ENCODE data around the gene MYCBP2. TPM values are rescaled to one million over a fixed set of nuclear protein-coding genes. Genes with fewer than 3 reads are reported as not detected.

MYCBP2 gene
- total RNA-seq, 2 donors from 2014 or later, result 86.6 to 88.0 TPM

DNA sequence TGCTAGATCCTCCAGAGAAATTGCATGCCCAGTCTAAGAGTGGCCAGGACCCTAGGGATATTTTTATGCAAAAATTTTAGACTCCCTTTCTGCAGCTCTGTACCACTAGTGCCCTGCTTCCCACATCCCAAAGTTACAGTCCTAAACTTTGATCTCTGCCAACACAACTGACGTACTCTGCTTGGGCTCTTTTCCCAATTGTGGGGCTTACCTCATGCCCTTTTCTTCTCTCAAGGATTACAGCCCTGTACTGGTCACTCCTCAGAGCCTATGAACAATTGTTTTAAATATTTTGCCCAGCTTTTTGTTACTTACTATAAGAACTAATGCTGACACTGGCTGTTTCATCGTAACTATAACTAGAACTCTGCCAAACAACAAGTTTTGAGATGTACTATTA lies 242.1 kb downstream of the MYCBP2 start:
- Mint-ChIP-seq H3K4me3 (no peak overlapping the region), H3K36me3 (ENCODE audit: insufficient read depth in 2 of 2) (peaks cover 4 to 34% of the 10 kb centered on the region in 2 donors), H3K9me3 (peaks cover 0 to 1% of the 10 kb centered on the region in 2 donors), H3K27me3 (ENCODE audit: low read depth) (no peaks in the 10 kb centered on the region), H3K27ac (no peak overlapping the region), H3K4me1 (ENCODE audit: low read depth) (no peaks in the 10 kb centered on the region)
- DNase-seq, result no peak
- ATAC-seq (replicated peaks in 1 of 2), result no peak

DNA sequence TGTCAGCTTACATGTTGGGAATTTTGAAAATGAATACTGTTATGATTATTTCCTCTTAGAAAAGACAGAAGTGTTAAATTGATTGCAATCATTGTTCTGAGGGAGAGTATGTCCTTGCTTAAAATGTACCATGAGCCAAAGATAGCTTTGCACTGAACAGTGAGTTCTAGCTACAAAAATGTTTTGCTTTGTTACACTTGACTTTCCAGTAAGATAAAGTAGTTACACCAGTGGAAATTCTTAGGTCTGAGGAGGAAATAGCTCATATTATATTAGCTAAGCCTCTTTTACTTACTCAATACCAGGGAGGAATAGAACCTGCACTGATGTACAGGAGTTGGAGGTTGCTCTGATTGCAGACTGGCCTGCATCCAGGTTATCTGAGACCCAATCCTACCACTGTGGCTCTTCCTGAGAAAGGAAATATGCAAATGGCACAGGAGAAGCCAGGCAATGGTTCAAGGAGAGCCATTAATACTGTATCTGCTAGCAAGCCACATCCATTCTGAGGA lies 246.9 kb downstream of the MYCBP2 start:
- H3K27ac Mint-ChIP-seq, result no peak overlapping the region
- no peaks in the 10 kb centered on the region for H3K27me3 Mint-ChIP-seq (ENCODE audit: low read depth)
- H3K36me3 Mint-ChIP-seq (ENCODE audit: insufficient read depth in 2 of 2), result peaks cover 2 to 28% of the 10 kb centered on the region in 2 donors

GRCh38 chr13:77067519-77067918 lies 259.4 kb downstream of the MYCBP2 start:
- DNase-seq, result no peak
- Mint-ChIP-seq H3K27me3 (ENCODE audit: low read depth) (no peaks in the 10 kb centered on the region), H3K4me3 (no peak overlapping the region), H3K36me3 (ENCODE audit: insufficient read depth in 2 of 2) (peaks cover 2 to 17% of the 10 kb centered on the region in 2 donors), H3K27ac (peak overlapping the region; percentile 28), H3K9me3 (no peaks in the 10 kb centered on the region), H3K4me1 (ENCODE audit: low read depth) (peaks cover 2% of the 10 kb centered on the region)
- no peak for ATAC-seq (replicated peaks in 1 of 2)

More for the DNA sequence above, 246.9 kb downstream of the MYCBP2 start:
- no peak for DNase-seq
- Mint-ChIP-seq H3K4me1 (ENCODE audit: low read depth) (no peaks in the 10 kb centered on the region), H3K9me3 (no peaks in the 10 kb centered on the region), H3K4me3 (no peak overlapping the region)
- ATAC-seq (replicated peaks in 1 of 2), result no peak

GRCh38 chr13:77065461-77066147 lies 261.3 kb downstream of the MYCBP2 start:
- H3K27me3 Mint-ChIP-seq (ENCODE audit: low read depth), result no peaks in the 10 kb centered on the region
- no peak for DNase-seq
- no peaks in the 10 kb centered on the region for H3K9me3 Mint-ChIP-seq
- H3K27ac Mint-ChIP-seq, result peak overlapping the region; percentile 68
- H3K36me3 Mint-ChIP-seq (ENCODE audit: insufficient read depth in 2 of 2), result peaks cover 2 to 19% of the 10 kb centered on the region in 2 donors
- peaks cover 7% of the 10 kb centered on the region for H3K4me1 Mint-ChIP-seq (ENCODE audit: low read depth)
- no peak overlapping the region for H3K4me3 Mint-ChIP-seq
- no peak for ATAC-seq (replicated peaks in 1 of 2)

DNA sequence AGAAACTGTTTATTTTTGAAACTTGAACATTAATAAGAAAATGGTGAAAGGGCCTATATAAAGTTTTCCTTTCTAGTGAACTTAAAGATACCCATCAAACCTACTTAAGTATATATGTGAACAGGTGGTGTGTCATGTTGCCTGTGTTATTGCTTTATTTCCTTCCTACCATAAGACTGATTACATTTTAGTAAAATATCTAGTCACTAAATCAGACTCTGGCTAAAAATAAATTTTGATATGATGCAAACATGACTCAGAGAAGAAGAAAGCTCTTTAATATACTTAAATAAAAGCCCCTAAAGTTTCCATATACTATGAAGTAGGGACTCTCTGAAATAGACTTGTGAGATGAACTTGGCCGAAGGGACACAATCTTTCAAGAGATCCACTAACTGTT lies 264.8 kb downstream of the MYCBP2 start:
- Mint-ChIP-seq H3K9me3 (no peaks in the 10 kb centered on the region), H3K4me3 (no peak overlapping the region), H3K27ac (peak overlapping the region; percentile 80), H3K36me3 (ENCODE audit: insufficient read depth in 2 of 2) (peaks cover 2 to 14% of the 10 kb centered on the region in 2 donors), H3K27me3 (ENCODE audit: low read depth) (no peaks in the 10 kb centered on the region), H3K4me1 (ENCODE audit: low read depth) (peaks cover 7% of the 10 kb centered on the region)
- no peak for ATAC-seq (replicated peaks in 1 of 2)
- DNase-seq, result no peak

GRCh38 chr13:77061362-77061761 lies 265.5 kb downstream of the MYCBP2 start:
- Mint-ChIP-seq H3K4me3 (no peak overlapping the region), H3K9me3 (no peaks in the 10 kb centered on the region), H3K27me3 (ENCODE audit: low read depth) (no peaks in the 10 kb centered on the region), H3K27ac (no peak overlapping the region), H3K4me1 (ENCODE audit: low read depth) (peaks cover 7% of the 10 kb centered on the region), H3K36me3 (ENCODE audit: insufficient read depth in 2 of 2) (peaks cover 2 to 21% of the 10 kb centered on the region in 2 donors)
- no peak for ATAC-seq (replicated peaks in 1 of 2)
- no peak for DNase-seq

DNA sequence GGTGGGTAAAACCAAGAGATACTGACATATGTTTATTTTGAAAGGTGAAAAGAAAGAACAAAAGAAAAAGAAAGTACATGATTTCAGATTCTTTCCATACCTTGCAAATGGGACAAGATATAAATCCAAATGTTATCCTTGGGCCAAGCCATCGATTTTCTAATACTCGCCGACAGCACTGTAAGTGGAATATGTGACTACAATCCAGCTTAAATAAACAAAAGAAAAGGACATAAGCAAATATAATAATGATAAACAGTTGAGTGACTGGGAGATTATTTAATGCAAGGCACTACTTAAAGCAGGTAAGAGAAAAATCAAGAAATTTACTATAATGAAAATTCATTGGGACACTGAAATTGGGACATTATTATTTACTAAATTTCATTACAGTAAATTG lies 270.0 kb downstream of the MYCBP2 start:
- no peaks in the 10 kb centered on the region for H3K9me3 Mint-ChIP-seq
- no peak for DNase-seq
- no peaks in the 10 kb centered on the region for H3K4me1 Mint-ChIP-seq (ENCODE audit: low read depth)
- H3K4me3 Mint-ChIP-seq, result no peak overlapping the region
- H3K27me3 Mint-ChIP-seq (ENCODE audit: low read depth), result no peaks in the 10 kb centered on the region
- ATAC-seq (replicated peaks in 1 of 2), result no peak
- peaks cover 10 to 28% of the 10 kb centered on the region in 2 donors for H3K36me3 Mint-ChIP-seq (ENCODE audit: insufficient read depth in 2 of 2)
- H3K27ac Mint-ChIP-seq, result no peak overlapping the region

GRCh38 chr13:77056382-77056781 lies 270.5 kb downstream of the MYCBP2 start:
- ATAC-seq (replicated peaks in 1 of 2) (no peak), DNase-seq (no peak)
- no peak overlapping the region for H3K4me3 Mint-ChIP-seq
- no peaks in the 10 kb centered on the region for H3K27me3 Mint-ChIP-seq (ENCODE audit: low read depth)
- no peak overlapping the region for H3K27ac Mint-ChIP-seq
- H3K9me3 Mint-ChIP-seq, result no peaks in the 10 kb centered on the region
- H3K36me3 Mint-ChIP-seq (ENCODE audit: insufficient read depth in 2 of 2), result peaks cover 10 to 28% of the 10 kb centered on the region in 2 donors
- H3K4me1 Mint-ChIP-seq (ENCODE audit: low read depth), result no peaks in the 10 kb centered on the region

DNA sequence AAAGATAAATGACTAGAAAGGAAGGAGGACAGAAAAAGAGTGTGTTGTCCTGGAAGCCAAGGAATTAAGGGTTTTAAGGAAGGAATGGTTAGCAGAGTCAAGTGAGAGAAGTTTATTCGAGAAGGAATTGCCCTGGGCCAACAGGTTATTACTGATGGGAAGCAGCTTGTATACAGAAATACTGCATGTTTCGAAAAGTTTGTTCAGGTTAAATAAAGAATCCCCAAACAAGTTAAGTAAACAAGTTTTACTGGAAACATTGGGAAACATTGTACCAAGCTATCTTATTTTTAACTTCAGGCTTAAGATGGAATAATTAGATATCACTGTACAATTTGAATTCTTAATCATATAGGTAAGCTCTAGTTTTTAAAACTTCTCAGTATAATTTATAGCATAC lies 271.7 kb downstream of the MYCBP2 start:
- H3K27ac Mint-ChIP-seq, result no peak overlapping the region
- peaks cover 10 to 31% of the 10 kb centered on the region in 2 donors for H3K36me3 Mint-ChIP-seq (ENCODE audit: insufficient read depth in 2 of 2)
- no peak for ATAC-seq (replicated peaks in 1 of 2)
- no peaks in the 10 kb centered on the region for H3K4me1 Mint-ChIP-seq (ENCODE audit: low read depth)
- H3K27me3 Mint-ChIP-seq (ENCODE audit: low read depth), result no peaks in the 10 kb centered on the region
- no peak for DNase-seq
- H3K9me3 Mint-ChIP-seq, result no peaks in the 10 kb centered on the region
- no peak overlapping the region for H3K4me3 Mint-ChIP-seq

DNA sequence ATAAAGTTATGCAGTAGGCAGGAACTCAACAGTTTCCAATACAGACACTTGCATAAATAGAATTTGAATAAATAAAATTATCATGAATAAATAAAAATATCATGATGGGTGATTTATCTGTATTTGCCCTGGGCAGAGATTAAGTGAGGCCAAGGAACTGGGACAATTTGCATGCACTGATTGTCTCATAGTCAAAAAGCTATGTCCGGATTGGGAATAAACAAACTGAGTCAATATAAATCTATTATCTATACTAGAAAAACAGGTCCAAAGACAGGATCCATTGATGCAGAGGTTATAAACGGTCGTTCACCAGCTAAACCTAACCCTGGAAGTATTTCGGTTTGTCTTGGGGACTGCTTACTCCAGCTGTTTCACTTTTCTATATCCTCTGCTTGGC lies 273.7 kb downstream of the MYCBP2 start:
- H3K4me3 Mint-ChIP-seq, result no peak overlapping the region
- no peak overlapping the region for H3K27ac Mint-ChIP-seq
- ATAC-seq (replicated peaks in 1 of 2) (no peak), DNase-seq (no peak)
- H3K36me3 Mint-ChIP-seq (ENCODE audit: insufficient read depth in 2 of 2), result peaks cover 12 to 43% of the 10 kb centered on the region in 2 donors
- no peaks in the 10 kb centered on the region for H3K9me3 Mint-ChIP-seq
- H3K4me1 Mint-ChIP-seq (ENCODE audit: low read depth), result no peaks in the 10 kb centered on the region
- H3K27me3 Mint-ChIP-seq (ENCODE audit: low read depth), result no peaks in the 10 kb centered on the region

GRCh38 chr13:77048681-77049080 lies 278.2 kb downstream of the MYCBP2 start:
- Mint-ChIP-seq H3K4me3 (no peak overlapping the region), H3K4me1 (ENCODE audit: low read depth) (no peaks in the 10 kb centered on the region), H3K9me3 (no peaks in the 10 kb centered on the region), H3K27ac (peak overlapping the region; percentile 24), H3K27me3 (ENCODE audit: low read depth) (no peaks in the 10 kb centered on the region), H3K36me3 (ENCODE audit: insufficient read depth in 2 of 2) (peaks cover 3 to 22% of the 10 kb centered on the region in 2 donors)
- DNase-seq (no peak), ATAC-seq (replicated peaks in 1 of 2) (no peak)

DNA sequence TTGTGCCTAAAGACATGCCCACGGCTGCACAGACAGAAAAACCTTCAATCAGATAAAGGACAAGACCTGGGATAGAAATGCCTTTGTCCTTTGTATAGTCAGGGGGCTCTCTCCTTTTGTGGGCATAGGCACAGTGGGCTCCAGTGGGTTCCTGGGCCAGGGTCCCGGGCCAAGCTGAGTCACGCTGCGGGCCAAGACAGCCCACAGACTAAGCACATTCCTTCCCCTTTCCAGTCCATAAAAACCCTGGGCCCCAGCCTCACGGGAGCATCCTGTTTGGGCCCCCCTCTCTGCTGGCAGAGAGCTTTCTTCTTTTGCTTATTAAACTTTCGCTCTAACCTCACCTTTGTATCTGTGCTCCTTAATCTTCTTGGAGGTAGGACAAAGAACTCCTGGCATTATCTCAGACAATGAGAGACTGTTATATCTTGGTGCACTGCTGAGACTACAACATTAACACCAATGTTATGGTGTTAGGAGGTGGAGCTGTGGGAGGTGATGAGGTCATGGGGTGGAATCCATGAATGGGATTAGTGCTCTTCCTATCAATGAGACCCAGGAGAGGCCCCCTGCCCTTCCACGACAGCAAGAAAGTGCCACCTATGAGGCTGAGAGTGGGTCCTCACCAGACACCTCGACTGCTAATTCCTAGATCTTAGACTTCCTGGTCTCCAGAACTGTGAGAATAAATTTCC lies 279.1 kb downstream of the MYCBP2 start:
- no peaks in the 10 kb centered on the region for H3K9me3 Mint-ChIP-seq
- no peak overlapping the region for H3K27ac Mint-ChIP-seq
- H3K36me3 Mint-ChIP-seq (ENCODE audit: insufficient read depth in 2 of 2), result peaks cover 3 to 21% of the 10 kb centered on the region in 2 donors
- ATAC-seq (replicated peaks in 1 of 2), result no peak
- no peak overlapping the region for H3K4me3 Mint-ChIP-seq
- H3K4me1 Mint-ChIP-seq (ENCODE audit: low read depth), result peaks cover 6% of the 10 kb centered on the region
- no peaks in the 10 kb centered on the region for H3K27me3 Mint-ChIP-seq (ENCODE audit: low read depth)
- DNase-seq, result no peak

GRCh38 chr13:77042566-77043177 lies 284.2 kb downstream of the MYCBP2 start:
- Mint-ChIP-seq H3K27ac (peak overlapping the region; percentile 60), H3K27me3 (ENCODE audit: low read depth) (no peaks in the 10 kb centered on the region), H3K36me3 (ENCODE audit: insufficient read depth in 2 of 2) (peaks cover 0 to 3% of the 10 kb centered on the region in 2 donors), H3K9me3 (no peaks in the 10 kb centered on the region), H3K4me1 (ENCODE audit: low read depth) (peaks cover 6% of the 10 kb centered on the region), H3K4me3 (no peak overlapping the region)
- ATAC-seq (replicated peaks in 1 of 2) (peak in 1 of 2 donors; percentile 44), DNase-seq (no peak)
